GM18861 (cell line): ENCODE measurements around the gene MFF.
"Not testable (repeated sequence)": the region's sequence is repeated elsewhere in the genome, so short reads cannot be mapped to it uniquely, and the experiment has no call there.

ENCODE experiments used
- ATAC-seq: cut with Tn5 transposase; IDR thresholded peaks from one replicate; pipeline ENCODE4 v1.9.1; 2021; ENCODE audit not compliant: unreplicated experiment

The MFF gene

DNA sequence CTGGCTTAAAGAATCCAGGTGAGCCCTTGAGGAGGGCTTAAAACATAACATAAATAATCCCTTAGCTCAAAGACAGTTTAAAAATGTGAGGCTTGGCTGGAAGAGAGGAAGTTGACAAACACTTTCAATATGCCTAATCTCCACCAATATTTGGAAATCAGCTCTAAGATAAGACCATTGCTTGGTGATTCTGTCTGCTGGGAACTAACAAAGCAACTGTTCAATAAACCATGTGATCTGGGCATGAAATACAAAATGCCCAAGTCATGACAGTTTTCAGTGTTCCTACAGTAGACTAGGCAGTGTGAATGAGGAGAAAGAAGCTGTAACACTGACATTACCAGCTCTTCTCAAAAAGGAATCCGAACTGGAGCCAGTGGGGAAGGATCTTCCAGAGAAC lies 10.7 kb downstream of the MFF start:
- no peak for ATAC-seq

DNA sequence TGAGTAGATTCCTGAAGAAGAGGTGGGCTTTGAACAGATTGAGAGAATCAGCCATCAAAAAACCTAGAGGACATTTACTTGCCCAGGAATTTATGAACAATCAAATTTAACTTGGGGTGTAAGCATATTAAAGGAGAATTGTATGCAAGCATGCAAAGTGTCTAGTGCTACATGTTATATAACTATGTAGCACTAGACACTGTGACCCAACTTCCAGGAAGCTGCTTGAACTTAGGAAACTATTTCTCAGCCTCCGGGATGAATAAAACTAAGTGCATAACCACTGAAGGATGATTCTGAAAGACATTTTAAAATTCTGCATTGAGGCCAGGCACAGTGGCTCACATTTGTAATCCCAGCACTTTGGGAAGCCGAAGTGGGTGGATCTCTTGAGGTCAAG lies 12.4 kb downstream of the MFF start:
- ATAC-seq, result no peak

DNA sequence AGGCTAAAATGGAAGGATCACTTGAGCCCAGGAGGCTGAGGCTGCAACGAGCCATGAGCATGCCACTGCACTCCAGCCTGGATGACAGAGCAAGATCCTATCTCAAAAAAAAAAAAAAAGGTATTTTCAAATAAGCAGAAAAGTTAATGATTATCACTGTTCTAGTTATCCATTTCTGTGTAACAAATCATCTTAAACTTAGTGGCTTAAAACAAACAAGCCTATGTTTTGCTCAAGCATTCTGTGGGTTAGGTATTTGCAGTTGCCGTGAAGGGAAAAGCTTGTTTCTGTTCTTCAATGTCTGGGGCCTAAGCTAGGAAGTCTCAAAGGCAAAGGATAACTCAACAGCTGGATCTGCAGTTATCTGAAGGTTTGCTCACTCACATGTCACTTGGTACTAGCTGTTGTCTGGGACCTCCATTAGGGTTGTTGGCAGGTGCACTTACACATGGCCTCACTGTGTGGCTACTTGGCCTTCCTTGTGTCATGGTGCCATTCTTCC lies 14.1 kb downstream of the MFF start:
- ATAC-seq, result no peak

DNA sequence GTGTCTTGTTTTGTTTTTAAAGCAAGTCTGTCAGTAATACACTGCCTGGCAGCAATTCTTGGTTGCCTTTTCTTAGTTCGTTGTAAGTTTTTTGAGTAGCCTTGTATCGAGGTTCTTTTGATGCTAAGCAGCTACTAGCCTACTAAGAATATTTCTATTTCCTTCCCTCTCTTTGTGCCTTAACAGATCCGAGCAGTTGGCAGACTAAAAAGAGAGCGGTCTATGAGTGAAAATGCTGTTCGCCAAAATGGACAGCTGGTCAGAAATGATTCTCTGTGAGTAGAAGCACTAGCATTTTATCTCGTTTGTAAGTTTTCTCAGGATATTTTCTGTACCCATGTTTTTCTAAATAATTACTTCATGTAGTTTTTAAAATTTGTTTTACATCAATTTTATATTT lies 15.1 kb downstream of the MFF start:
- no peak for ATAC-seq

DNA sequence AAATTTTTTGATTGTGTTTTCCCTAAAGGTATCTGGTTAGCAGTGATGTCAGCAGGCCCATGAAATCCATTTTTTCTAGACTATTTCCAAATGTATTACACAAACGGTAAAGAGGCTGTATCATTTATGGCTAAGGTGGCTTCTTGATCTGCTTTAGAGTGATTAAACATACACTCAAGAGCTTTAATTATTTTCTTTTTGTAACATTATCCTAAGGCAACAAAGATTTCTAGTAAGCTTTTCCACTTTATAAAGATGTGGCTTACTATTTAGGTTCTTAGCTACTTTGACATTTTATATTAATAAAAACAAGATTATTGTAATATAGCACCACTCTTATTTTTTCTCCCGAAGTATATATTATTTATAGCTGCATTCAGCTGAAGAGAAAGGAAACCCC lies 16.5 kb downstream of the MFF start:
- ATAC-seq, result no peak

DNA sequence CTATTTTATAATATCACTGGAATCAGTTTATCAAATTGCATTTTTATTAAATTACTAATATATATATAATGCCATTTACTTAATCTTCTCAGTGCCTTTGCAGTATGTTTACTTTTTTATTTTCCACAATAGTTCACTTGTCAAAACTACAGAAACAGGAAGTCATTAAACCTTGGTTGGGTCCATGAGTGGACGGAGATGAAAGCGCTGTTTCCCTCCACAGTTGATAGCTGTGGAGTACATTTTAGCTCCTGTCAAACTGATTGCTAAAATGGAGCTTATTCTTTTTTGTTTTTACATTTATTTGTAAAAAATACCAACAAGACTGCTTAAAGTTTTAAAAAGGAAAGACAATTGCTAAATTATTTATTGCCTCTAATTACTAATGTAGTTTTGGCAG lies 19.2 kb downstream of the MFF start:
- no peak for ATAC-seq

DNA sequence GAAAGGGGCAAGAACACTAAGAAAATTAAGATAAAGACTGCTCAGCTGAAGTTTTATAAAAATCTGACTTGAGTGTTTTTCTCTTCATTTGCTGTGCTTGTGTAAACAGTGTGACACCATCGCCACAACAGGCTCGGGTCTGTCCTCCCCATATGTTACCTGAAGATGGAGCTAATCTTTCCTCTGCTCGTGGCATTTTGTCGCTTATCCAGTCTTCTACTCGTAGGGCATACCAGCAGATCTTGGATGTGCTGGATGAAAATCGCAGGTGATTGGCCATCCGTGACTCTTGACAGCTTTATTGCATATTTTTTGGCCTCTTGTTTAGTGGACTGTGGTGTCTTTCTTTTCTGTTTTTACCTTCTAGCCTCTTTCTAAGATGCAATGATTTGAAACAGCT lies 22.1 kb downstream of the MFF start:
- ATAC-seq, result no peak

DNA sequence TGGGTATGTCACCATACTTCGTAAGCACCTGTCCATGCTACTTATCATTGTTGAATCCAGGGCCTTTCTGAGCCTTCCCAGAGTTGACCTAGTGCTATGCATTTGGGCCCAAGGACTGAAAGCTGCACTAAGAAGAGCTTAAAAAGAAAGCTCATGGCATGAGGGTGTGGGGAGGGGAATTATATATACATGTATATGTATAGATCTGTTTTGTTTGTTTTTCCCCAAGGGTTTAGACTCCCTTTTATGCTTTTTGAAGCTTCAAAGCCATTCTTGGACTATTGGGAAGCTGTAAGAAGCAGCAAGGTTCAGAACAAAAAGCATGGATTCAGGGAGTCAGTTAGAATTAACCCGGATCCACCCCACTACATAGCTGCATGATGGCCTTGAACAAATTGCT lies 23.3 kb downstream of the MFF start:
- no peak for ATAC-seq

DNA sequence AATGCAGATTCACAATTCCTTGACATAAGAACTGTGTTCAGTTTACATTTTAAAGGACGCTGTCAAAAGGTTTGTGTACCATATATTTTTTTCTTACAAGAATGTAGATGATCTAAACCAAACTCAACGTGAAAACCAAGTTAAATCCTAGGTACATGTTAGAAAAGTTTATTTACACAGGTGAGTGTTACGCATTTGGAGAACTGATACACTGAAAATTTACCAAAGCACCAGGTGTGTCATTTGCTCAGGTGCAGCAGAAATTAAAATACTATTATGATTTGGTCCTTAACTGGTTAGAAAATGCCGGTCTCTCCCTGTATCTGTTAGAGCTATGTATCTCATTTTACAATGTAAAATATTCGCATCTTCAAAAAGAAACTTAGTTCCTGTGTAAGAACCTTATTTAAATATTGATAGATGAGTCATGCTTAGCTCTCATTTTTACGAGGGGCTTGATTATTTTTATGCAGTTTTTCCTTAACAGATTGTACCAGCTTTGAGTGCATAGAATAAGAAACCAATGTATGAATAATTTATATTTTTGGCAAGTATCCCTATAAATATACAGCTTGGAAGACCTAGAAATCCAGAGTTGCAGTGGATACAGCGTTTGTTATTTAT lies 25.1 kb downstream of the MFF start:
- ATAC-seq, result no peak

DNA sequence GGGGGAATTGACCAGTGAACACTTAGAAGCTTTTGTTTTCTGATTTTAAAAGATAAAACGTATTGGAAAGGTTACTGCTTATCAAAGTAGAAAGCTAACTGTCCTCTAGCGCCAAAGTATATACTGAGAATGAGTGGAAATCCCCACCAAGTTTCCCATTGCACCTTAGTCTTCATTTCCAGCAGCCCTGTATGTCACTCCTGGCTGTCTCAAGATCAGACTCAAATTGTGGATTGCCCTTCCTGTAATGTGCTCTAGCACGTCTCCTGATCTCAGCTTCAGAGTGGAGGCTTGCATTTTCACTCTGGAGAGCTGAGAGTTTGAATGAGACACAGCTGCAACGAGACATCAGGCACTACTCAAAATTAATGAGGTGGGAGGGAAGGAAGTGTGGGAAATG lies 26.6 kb downstream of the MFF start:
- ATAC-seq, result no peak

DNA sequence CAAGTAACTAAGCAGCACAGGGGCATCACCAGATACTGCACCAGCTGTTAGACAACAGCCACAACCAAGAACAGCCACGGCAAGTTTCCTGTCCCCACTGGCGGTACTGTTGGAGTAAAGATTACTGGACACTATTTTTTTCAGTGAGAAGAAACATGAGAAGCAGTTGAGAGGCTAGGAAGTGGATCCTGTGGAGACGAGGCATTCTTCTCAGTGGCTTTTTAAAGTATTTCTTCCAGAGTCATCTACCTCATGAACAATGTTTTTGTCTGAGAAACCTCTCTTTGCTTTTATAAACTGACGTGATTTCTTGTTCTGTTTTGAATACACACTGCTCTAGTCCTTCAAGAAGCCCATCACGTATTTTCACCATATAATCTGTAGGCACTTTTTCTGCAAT lies 35.3 kb downstream of the MFF start:
- ATAC-seq, result no peak

DNA sequence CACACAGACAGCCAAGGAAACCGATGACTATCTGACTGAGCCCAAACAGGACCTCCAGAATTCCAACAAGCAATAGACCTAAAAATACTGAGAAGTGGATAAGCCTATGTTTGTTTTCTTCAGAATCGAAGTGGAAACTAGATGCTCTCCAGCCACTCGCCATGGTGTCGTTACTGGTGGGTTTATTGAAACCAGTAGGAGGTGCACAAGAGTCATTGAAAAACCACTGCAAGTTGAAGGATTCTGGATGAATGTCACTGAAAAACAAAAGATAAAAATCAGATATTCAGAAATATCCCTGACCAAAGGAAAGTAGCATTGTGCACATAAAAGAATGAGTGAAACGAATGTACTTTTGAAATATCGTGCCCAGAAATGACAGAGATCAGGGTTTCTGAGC lies 38.7 kb downstream of the MFF start:
- no peak for ATAC-seq

DNA sequence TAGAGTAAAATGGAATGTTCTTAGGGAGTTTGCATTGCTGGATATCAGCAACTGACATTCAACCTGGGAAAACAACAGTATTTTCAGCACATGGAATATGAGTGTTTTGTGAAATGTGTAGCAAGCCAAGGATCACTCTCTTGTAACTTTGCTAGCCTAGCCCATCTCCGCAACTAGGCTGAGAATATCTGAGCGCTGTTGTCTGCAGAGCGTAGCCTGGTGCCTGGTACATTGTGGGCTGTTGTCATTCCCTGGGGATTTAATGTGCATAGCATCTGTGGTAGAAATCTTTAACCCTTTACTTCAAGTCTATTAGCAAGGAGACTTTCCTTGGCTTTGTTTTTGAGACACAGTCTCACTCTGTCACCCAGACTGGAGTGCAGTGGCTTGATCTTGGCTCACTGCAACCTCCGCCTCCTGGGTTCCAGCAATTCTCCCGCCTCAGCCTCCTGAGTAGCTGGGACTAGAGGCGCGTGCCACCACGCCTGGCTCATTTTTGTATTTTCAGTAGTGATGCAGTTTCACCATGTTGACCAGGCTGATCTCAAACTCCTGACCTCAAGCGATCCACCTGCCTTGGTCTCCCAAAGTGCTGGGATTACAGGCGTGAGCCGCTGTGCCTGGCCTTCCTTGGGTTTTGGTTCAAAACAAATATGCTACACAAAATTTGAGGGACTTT lies 39.7 kb downstream of the MFF start:
- not testable (repeated sequence) for ATAC-seq

DNA sequence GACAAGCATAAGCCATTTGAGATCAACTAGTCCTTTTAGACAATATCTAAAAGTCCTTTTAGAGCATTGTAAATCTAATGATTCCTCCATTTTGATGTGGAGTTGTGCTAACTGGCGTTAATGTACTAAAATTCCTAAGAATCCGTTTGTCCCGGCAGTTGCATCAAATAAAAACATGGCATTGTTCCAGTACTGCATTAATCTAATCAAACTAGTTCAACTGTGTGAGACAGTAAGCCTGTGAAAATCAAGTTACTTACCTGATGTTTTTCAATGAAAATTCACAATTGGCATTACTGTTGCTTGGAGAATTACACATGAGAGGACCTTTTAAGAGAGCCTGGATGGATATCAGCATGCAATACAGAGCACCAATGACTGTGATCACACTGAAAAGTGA lies 40.8 kb downstream of the MFF start:
- no peak for ATAC-seq

DNA sequence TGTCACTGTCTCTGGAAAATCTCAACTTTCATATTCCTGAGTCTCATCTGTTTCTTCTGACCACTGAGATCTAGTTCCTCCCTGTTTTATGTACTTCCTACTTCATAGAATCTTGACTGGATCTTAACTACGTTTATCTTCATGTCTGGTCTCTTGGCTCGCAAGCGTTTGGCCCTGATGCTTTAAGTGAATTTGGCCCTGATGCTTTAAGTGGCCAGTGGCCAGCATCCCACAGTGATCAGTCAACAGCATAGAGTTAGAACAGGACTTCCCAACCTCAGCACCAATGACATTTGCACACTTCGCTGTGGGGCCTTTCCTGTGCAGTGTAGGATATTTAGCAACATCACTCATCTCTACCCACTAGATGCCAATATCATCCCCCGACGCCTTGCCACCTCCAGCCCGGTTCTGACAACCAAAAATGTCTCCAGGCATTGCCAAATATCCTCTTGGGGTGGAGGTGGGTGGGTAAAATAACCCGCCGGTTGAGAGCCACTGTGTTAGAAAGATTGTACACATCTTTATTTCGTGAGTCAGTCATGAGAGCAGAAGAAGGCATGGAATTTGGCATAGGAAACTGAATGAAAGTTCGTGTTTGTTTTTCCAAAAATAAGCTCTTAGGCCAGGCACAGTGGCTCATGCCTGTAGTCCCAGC lies 41.8 kb downstream of the MFF start:
- no peak for ATAC-seq

DNA sequence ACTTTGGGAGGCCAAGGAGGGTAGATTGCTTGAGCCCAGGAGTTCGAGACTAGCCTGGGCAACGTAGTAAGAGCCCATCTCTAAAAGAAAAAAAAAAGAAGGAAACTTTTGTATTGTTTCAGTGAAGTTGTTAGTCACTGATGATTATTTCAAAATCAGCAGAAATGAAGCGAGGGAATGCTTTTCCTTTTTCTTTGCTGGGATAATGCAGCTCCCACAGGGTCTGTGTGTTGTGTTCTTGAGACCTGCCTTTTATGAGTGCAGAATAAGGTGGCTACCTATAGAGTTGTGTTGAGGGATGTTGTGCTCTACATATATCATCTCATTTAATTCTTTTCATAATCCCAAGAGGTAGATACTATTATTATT lies 42.4 kb downstream of the MFF start:
- no peak for ATAC-seq

DNA sequence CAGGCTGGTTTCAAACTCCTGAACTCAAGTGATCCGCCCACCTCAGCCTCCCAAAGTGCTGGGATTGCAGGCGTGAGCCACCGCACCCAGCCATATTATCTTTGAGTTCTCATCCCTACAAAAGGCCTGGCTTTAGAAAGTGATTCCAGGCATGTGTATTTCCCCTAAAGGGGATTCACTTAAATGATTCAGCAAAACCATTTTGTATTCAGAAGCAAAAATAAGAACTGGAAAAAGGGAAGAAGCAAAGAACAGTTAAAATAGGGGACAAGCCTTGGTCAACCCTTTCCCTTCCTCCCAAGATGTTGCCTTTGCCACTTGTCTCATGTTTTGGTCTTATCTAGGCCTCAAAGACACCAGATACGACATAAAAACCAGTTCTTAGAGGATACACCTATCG lies 43.5 kb downstream of the MFF start:
- no peak for ATAC-seq

DNA sequence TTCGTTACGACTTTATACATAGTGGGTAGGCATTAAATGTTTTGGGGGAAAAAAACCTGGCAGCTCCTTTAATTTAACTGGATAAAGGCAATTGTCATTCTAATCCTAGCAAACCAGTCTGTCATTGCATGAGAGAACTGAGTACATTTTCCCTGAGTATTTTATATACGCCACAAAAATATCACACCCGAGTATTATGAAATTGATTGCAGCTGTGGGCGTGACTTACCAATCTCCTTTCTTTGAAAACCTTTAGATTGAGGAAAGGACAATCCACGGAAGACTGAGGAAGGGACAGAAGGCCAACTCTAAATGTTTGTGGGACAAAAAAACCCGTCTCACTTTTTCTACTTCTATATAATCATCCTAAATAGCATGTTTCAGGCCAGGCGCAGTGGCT lies 45.0 kb downstream of the MFF start:
- ATAC-seq, result no peak

DNA sequence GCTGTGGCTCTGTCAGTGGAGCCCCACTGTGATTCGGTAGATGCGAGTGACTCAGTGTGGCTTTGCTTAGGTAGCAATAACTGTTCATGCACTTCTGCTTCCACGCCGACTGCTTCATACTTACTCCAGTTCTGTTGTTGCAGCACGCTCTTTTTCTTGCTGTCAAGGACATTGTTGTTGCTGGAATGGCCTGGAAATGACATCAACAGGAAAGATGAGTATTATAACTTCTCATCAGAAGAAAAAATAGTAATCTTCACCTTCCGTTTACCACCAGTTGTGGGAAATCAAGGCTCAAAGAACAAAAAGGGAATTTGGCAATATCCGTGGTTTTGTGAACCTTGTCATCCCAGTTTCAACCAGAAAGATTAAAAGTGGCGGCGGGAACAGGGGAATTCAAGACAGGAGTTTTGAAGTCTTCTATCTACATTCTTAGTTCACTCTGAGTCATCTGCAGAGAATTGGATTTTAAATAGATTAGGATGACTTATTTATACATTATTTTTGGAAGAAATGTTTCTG lies 45.8 kb downstream of the MFF start:
- ATAC-seq, result no peak

DNA sequence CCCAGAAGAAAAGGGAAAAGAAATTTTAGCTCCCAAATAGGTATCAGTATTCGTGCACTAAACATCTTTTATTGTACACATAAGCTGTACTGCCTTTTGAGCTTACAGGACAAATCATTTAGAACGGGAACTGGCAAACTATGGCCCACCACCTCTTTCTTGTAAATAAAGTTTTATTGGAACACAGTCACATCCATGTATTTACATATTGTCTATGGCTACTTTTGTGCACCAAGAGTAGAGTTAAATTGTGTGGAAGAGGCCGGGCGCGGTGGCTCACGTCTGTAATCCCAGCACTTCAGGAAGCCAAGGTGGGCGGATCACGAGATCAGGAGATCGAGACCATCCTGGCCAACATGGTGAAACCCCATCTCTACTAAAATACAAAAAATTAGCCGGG lies 48.3 kb downstream of the MFF start:
- ATAC-seq, result no peak

DNA sequence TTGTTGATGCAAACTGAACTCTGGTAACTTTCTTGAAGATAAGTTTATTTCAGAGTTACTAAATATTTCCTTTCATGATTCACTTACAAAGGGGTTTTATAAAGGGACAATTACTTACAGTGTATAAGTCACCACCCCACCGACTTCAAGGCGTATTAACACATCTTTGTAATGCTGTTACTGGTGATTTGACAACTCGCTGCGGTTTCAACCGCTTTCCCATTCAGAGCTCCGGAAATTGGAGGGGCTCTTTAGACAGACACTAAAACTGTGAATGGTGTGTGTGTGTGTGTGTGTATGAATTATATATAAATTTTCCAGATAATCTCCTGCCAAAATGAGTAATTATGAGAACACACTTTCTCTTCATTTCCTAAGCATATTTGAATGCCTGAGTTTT lies 49.1 kb downstream of the MFF start:
- ATAC-seq, result no peak

DNA sequence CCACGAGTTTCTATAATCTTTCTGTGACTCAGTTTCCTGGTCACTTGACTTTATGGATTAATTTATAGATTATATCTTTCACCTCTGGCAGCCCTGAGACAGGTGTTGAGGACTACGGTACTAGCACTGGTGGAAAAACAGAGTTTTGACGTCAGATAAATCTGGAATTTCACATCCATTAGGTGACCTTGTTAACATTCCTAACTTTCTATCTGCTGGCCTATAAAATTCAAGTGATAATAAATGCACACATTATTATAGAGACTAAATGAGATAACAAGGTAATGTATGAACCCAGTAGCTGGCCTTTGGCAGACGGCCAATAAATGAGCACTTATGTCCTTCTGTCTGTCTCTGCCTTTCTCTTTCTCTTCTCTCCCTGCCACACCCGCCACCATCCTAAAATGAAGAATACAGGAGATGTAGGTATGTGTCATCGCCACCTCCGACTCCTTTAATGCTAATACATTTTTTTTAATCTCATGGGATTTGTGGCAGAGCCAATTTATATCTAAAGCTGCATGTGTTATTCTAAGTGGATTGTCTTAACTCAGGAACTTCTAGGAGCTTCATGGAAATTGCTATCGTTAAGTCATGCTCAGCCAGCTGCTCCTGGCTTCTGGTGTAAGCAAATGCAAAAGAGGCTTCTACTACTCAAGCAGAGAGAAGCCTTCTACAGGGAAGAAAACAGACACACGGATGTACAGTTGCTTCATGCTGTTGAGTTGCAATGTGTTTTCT lies 51.8 kb downstream of the MFF start:
- ATAC-seq, result no peak
